GM10248 (cell line): Measurements from ENCODE around the gene LAMB4.

Source experiments
- CTCF ChIA-PET: fragments of 300-600 bp; sonication (Branson Sonifier 250); formaldehyde crosslinking; extraction: SDS; loops from one replicate; lab custom pipeline; 2021; ENCODE audit warnings: antibody characterized with exemption; lab: Yijun Ruan, JAX
- POLR2A ChIA-PET: fragments of 350-650 bp; sonication (Branson Sonifier 250); formaldehyde crosslinking; extraction: SDS; loops from one replicate; lab custom pipeline; 2020; ENCODE audit warnings: antibody characterized with exemption; lab: Yijun Ruan, JAX
- DNase-seq: peaks from one replicate; pipeline ENCODE4 v3.0.0; 2012; ENCODE audit errors: extremely low spot score
- CTCF ChIP-seq: IDR thresholded peaks from 2 replicates; pipeline ENCODE4 v1.5.1; 2012; ENCODE audit warnings: mild to moderate bottlenecking, low read depth; ENCODE audit errors: extremely low read depth, missing control alignments, control extremely low read depth

Gene LAMB4

GRCh38 chr7:108076156-108076555 lies 54.0 kb downstream of the LAMB4 start:
- POLR2A ChIA-PET: no interaction called here
- CTCF ChIA-PET: no interaction called here
- no peak for TF ChIP-seq CTCF
- DNase-seq: no peak

- POLR2A ChIA-PET: no interaction called here
- no peak for TF ChIP-seq CTCF
- DNase-seq: no peak
- CTCF ChIA-PET: interaction anchor here (1.3 kb wide), 1 partner anchor 13 kb away, joined by 3 read pairs; no protein-coding TSS in a partner anchor
Observed at GRCh38 chr7:108073305-108074070, 56.7 kb downstream of the LAMB4 start.

- POLR2A ChIA-PET: no interaction called here
- no peak for DNase-seq
- no peak for TF ChIP-seq CTCF
- CTCF ChIA-PET: interaction anchor here (1.3 kb wide), 1 partner anchor 13 kb away, joined by 3 read pairs; no protein-coding TSS in a partner anchor
Observed at GRCh38 chr7:108072739-108073138, 57.4 kb downstream of the LAMB4 start.

- DNase-seq: no peak
- ChIA-PET POLR2A (no interaction called here), CTCF (interaction anchor here (1.3 kb wide), 1 partner anchor 12 kb away, joined by 3 read pairs; no protein-coding TSS in a partner anchor)
- no peak for TF ChIP-seq CTCF
Observed at GRCh38 chr7:108072116-108072515, 58.0 kb downstream of the LAMB4 start.

DNA sequence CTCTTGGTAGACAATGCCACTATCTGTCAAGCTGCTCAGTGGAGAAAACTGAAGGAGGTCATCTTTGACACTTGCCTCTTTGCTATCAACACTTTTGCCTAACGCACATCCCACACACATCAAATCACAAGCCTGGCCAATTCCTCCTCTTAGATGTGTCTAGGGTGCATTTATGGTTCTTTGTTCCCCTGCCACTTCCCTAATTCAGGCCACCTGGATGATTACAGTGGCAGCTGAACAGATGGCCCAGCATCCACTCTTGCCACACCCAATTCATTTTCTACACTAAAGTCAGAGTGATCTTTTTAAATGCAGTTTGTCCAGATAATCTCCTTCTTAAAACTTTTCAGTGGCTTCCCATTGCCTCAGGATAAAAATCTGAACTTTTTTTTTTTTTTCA lies 58.6 kb downstream of the LAMB4 start:
- ChIA-PET CTCF (no interaction called here), POLR2A (no interaction called here)
- DNase-seq: no peak

GRCh38 chr7:108069646-108070045 lies 60.5 kb downstream of the LAMB4 start:
- TF ChIP-seq CTCF: no peak
- ChIA-PET CTCF (no interaction called here), POLR2A (no interaction called here)
- no peak for DNase-seq

More for the DNA sequence above, 58.6 kb downstream of the LAMB4 start:
- no peak for TF ChIP-seq CTCF
